Activated CD8-positive, alpha-beta memory T cell treated with anti-CD3 and anti-CD28 coated beads for 1 hour (primary cell): ENCODE data around the gene BCL2A1.
"Not testable (repeated sequence)": the region's sequence is repeated elsewhere in the genome, so short reads cannot be mapped to it uniquely, and the experiment has no call there.

ENCODE experiments used
- DNase-seq, 2 donors: peaks; one replicate each; pipeline ENCODE4 v3.0.0-alpha.2; 2020; ENCODE audit warnings: low read depth in 1 of 2; ENCODE audit errors: extremely low read depth in 1 of 2

Gene BCL2A1

GRCh38 chr15:79962178-79962577 lies 8.8 kb downstream of the BCL2A1 start:
- no peak for DNase-seq

- no peak for DNase-seq
Measured at GRCh38 chr15:79960502-79961212, 10.3 kb downstream of the BCL2A1 start.

GRCh38 chr15:79957741-79958140 lies 13.3 kb downstream of the BCL2A1 start:
- no peak for DNase-seq

- DNase-seq = no peak
Measured at GRCh38 chr15:79956354-79956939, 14.5 kb downstream of the BCL2A1 start.

GRCh38 chr15:79954661-79955060 lies 16.3 kb downstream of the BCL2A1 start:
- no peak for DNase-seq

- no peak for DNase-seq
Measured at GRCh38 chr15:79953951-79954444, 17.0 kb downstream of the BCL2A1 start.

GRCh38 chr15:79952329-79952728 lies 18.7 kb downstream of the BCL2A1 start:
- DNase-seq = no peak

- no peak for DNase-seq
Measured at GRCh38 chr15:79950247-79950646, 20.7 kb downstream of the BCL2A1 start.

GRCh38 chr15:79948761-79949160 lies 22.2 kb downstream of the BCL2A1 start:
- DNase-seq = no peak

- DNase-seq = no peak
Measured at GRCh38 chr15:79948095-79948695, 22.8 kb downstream of the BCL2A1 start.

GRCh38 chr15:79947009-79947408 lies 24.0 kb downstream of the BCL2A1 start:
- DNase-seq = no peak

- no peak for DNase-seq
Measured at GRCh38 chr15:79944622-79945021, 26.4 kb downstream of the BCL2A1 start.

- DNase-seq = no peak
Measured at GRCh38 chr15:79943820-79944219, 27.2 kb downstream of the BCL2A1 start.

GRCh38 chr15:79942741-79943481 lies 28.1 kb downstream of the BCL2A1 start:
- no peak for DNase-seq

- no peak for DNase-seq
Measured at GRCh38 chr15:79939399-79939798, 31.6 kb downstream of the BCL2A1 start.

- no peak for DNase-seq
Measured at GRCh38 chr15:79938143-79938542, 32.9 kb downstream of the BCL2A1 start.

GRCh38 chr15:79935556-79936201 lies 35.3 kb downstream of the BCL2A1 start:
- not testable (repeated sequence) for DNase-seq

GRCh38 chr15:79933231-79933630 lies 37.8 kb downstream of the BCL2A1 start:
- DNase-seq = no peak

- DNase-seq = no peak
Measured at GRCh38 chr15:79932447-79932846, 38.5 kb downstream of the BCL2A1 start.

GRCh38 chr15:79930516-79930915 lies 40.5 kb downstream of the BCL2A1 start:
- DNase-seq = no peak

- DNase-seq = no peak
Measured at GRCh38 chr15:79929412-79929811, 41.6 kb downstream of the BCL2A1 start.
